DOHH2 (cell line): ENCODE data around the gene RUNX1.
A peak's percentile ranks its signal among the peaks of the same experiment; 100 is the strongest.

Experiments used
- H3F3A ChIP-seq: fragments of 200-600 bp; sonication (generic), shearing (Covaris generic); 2 replicates; pipeline ENCODE4 v1.6.0; 2016; ENCODE audit warnings: antibody characterized with exemption, mild to moderate bottlenecking; ENCODE audit not compliant: control insufficient read depth, insufficient read depth
- H3K27ac ChIP-seq: fragments of 200-600 bp; sonication (generic); 2 replicates; pipeline ENCODE4 v1.5.1; 2014; ENCODE audit warnings: low read depth, mild to moderate bottlenecking, low read length, moderate library complexity
- H3K27me3 ChIP-seq: fragments of 200-600 bp; sonication (generic); 2 replicates; pipeline ENCODE4 v1.6.1; 2014; ENCODE audit warnings: mild to moderate bottlenecking, low read length, mixed read lengths; ENCODE audit not compliant: control insufficient read depth
- H3K36me3 ChIP-seq: fragments of 200-600 bp; sonication (generic); 2 replicates; pipeline ENCODE4 v1.6.1; 2014; ENCODE audit warnings: mild to moderate bottlenecking, low read length, moderate library complexity, mixed read lengths; ENCODE audit not compliant: control insufficient read depth
- H3K4me1 ChIP-seq: fragments of 200-600 bp; sonication (generic); 2 replicates; pipeline ENCODE4 v1.6.1; 2014; ENCODE audit warnings: mild to moderate bottlenecking, low read length, mixed read lengths; ENCODE audit not compliant: control insufficient read depth
- H3K4me2 ChIP-seq: fragments of 200-600 bp; sonication (generic); 2 replicates; pipeline ENCODE4 v1.6.0; 2014; ENCODE audit warnings: mild to moderate bottlenecking, low read length, moderate library complexity
- H3K4me3 ChIP-seq: fragments of 200-600 bp; sonication (generic); 2 replicates; pipeline ENCODE4 v1.5.1; 2014; ENCODE audit warnings: mild to moderate bottlenecking, low read length, mixed read lengths
- H3K79me2 ChIP-seq: fragments of 200-600 bp; sonication (generic); 2 replicates; pipeline ENCODE4 v1.6.1; 2014; ENCODE audit warnings: mild to moderate bottlenecking, low read length, mixed read lengths; ENCODE audit not compliant: control insufficient read depth
- H3K9me2 ChIP-seq: fragments of 200-600 bp; sonication (generic); replicated peaks from 2 replicates; pipeline ENCODE4 v1.6.1; 2014; ENCODE audit warnings: mild to moderate bottlenecking, low read length, mixed read lengths; ENCODE audit not compliant: control insufficient read depth
- H3K9me3 ChIP-seq: fragments of 200-600 bp; sonication (generic); 2 replicates; pipeline ENCODE4 v1.6.1; 2014; ENCODE audit warnings: antibody characterized with exemption, low read length, mixed read lengths; ENCODE audit not compliant: control insufficient read depth, insufficient read depth
- H4K20me1 ChIP-seq: fragments of 200-600 bp; sonication (generic); 2 replicates; pipeline ENCODE4 v1.6.0; 2014; ENCODE audit warnings: low read depth, mild to moderate bottlenecking, antibody characterized with exemption, low read length, moderate library complexity; ENCODE audit not compliant: control insufficient read depth, insufficient read depth
- CTCF ChIP-seq: fragments of 200-600 bp; sonication (generic); IDR thresholded peaks from one replicate; pipeline ENCODE4 v1.5.1; 2014; ENCODE audit warnings: antibody characterized with exemption, mild to moderate bottlenecking, low read depth, low read length; ENCODE audit not compliant: poor library complexity, severe bottlenecking
- EZH2phosphoT487 ChIP-seq: fragments of 200-600 bp; sonication (generic); IDR thresholded peaks from 2 replicates; pipeline ENCODE4 v1.6.1; 2017; ENCODE audit warnings: borderline replicate concordance, mild to moderate bottlenecking, antibody characterized with exemption, low read length, moderate library complexity, mixed read lengths

Gene RUNX1

GRCh38 chr21:35088319-35088771 lies 39.2 kb upstream of the RUNX1 start:
- TF ChIP-seq EZH2phosphoT487, result no peak
- no peak for TF ChIP-seq CTCF
- H3F3A ChIP-seq, result no peaks in the 10 kb centered on the region
- H3K36me3 ChIP-seq, result no peaks in the 10 kb centered on the region

DNA sequence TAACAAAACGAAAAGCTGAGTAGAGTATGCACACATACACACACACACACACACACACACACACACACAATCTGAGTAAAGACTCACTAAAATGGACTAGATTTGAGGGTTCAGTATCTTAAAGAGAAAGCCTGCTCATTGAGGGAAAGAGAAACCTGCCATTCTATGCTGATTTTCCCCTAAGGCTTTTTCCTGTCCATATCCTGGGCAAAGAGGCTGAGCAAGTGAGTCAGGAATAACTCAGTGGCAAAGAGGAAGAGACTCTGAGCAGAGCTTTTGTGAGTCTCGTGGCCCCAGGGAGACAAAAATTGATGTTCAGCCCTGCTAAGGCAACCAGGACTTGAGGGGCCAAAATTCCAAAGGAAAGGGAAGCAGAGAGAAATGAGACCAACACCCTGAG lies 37.3 kb upstream of the RUNX1 start:
- Histone ChIP-seq H3K27me3 (no peaks in the 10 kb centered on the region), H3K4me1 (peaks cover 8% of the 10 kb centered on the region), H3K9me3 (no peaks in the 10 kb centered on the region), H3K4me3 (no peak overlapping the region), H3K9me2 (no peaks in the 10 kb centered on the region), H3K79me2 (no peaks in the 10 kb centered on the region), H3K27ac (no peak overlapping the region), H3K4me2 (no peak overlapping the region), H3K36me3 (no peaks in the 10 kb centered on the region), H4K20me1 (no peaks in the 10 kb centered on the region), H3F3A (no peaks in the 10 kb centered on the region)
- TF ChIP-seq CTCF (no peak), EZH2phosphoT487 (no peak)

More at GRCh38 chr21:35088319-35088771, 39.2 kb upstream of the RUNX1 start:
- Histone ChIP-seq H3K4me3 (no peak overlapping the region), H4K20me1 (no peaks in the 10 kb centered on the region), H3K79me2 (no peaks in the 10 kb centered on the region), H3K27ac (no peak overlapping the region), H3K9me2 (no peaks in the 10 kb centered on the region), H3K4me1 (peaks cover 8% of the 10 kb centered on the region), H3K4me2 (peak overlapping the region; percentile 10; the same call in 1 of the 2 replicates), H3K27me3 (no peaks in the 10 kb centered on the region), H3K9me3 (no peaks in the 10 kb centered on the region)

GRCh38 chr21:35084869-35085268 lies 35.8 kb upstream of the RUNX1 start:
- Histone ChIP-seq H3F3A (no peaks in the 10 kb centered on the region), H3K79me2 (no peaks in the 10 kb centered on the region), H3K36me3 (no peaks in the 10 kb centered on the region), H3K27ac (no peak overlapping the region), H3K4me1 (peaks cover 8% of the 10 kb centered on the region), H3K9me3 (no peaks in the 10 kb centered on the region), H3K27me3 (no peaks in the 10 kb centered on the region), H3K4me2 (no peak overlapping the region), H4K20me1 (no peaks in the 10 kb centered on the region), H3K4me3 (no peak overlapping the region), H3K9me2 (no peaks in the 10 kb centered on the region)
- no peak for TF ChIP-seq EZH2phosphoT487
- no peak for TF ChIP-seq CTCF

GRCh38 chr21:35083246-35083645 lies 34.1 kb upstream of the RUNX1 start:
- no peaks in the 10 kb centered on the region for H4K20me1 ChIP-seq
- TF ChIP-seq EZH2phosphoT487, result no peak
- no peak for TF ChIP-seq CTCF
- no peaks in the 10 kb centered on the region for H3K36me3 ChIP-seq
- H3K9me2 ChIP-seq, result no peaks in the 10 kb centered on the region
- H3K4me1 ChIP-seq, result peaks cover 4% of the 10 kb centered on the region
- no peaks in the 10 kb centered on the region for H3F3A ChIP-seq
- H3K9me3 ChIP-seq, result no peaks in the 10 kb centered on the region
- no peak overlapping the region for H3K4me3 ChIP-seq
- no peaks in the 10 kb centered on the region for H3K79me2 ChIP-seq
- no peak overlapping the region for H3K4me2 ChIP-seq
- H3K27me3 ChIP-seq, result no peaks in the 10 kb centered on the region
- H3K27ac ChIP-seq, result no peak overlapping the region
